ENCODE results near the gene OTOGL.
"Not testable (repeated sequence)": the region's sequence is repeated elsewhere in the genome, so short reads cannot be mapped to it uniquely, and the experiment has no call there.

The OTOGL gene

GRCh38 chr12:80135624-80136023, 36.3 kb downstream of the OTOGL start:
- no peak for DNase-seq

DNA sequence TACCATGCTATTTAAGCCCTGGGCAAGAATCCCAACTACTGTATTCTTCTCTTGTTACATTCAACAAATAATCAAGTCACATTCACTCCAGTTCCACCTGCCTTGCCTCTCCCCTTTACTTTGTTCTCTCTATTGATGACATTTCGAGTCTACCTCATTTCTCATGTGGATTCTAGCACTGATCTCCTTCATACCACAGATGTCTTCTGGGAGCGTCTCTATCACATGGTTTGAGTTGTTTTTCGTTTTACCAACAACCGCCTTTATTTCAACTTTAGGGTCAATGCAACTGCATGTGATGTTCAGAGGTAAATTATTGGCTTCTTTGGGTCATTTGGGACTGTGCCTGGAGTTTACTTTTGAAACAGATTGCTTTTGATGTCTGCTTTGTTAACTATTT, 40.7 kb downstream of the OTOGL start:
- DNase-seq, result no peak

- DNase-seq, result no peak
Measured at GRCh38 chr12:80142640-80143039, 43.3 kb downstream of the OTOGL start.

DNA sequence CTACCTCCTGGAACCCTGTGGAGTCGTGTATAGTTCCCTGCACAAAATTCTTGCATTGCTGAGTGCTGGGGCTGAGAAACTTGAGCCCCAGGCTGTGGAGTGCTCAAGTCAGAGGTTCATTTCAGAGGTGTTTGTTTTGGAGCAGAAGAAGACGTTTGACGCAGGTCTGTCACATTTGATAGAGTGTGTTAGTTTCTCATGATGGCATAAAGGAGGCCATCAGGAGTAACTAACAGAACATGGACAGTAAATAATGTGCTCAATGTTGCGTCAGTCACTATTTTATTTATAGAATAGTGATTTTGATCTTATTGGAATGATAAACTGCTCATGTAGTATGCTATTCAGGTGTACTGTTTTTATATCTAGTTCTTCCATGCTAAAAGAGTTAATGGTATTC, 44.2 kb downstream of the OTOGL start:
- no peak for DNase-seq

DNA sequence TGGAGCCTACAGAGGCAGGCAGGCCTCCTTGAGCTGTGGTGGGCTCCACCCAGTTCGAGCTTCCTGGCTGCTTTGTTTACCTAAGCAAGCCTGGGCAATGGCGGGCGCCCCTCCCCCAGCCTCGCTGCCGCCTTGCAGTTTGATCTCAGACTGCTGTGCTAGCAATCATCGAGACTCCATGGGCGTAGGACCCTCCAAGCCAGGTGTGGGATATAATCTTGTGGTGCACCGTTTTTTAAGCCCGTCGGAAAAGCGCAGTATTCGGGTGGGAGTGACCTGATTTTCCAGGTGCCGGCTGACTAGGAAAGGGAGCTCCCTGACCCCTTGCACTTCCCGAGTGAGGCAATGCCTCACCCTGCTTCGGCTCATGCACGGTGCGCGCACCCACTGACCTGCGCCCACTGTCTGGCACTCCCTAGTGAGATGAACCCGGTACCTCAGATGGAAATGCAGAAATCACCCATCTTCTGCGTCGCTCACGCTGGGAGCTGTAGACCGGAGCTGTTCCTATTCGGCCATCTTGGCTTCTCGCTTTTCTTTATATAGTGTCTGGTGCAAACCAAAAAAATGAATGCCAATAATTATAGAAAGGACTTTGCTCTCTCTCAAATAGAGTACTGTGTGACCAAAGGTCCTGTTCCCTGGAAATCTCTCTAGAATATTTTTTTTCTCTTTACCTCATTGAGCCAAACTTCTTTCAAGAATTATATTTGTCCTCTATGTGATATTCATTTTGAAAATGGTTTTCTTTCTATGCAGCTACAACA, 50.4 kb downstream of the OTOGL start:
- not testable (repeated sequence) for DNase-seq

DNA sequence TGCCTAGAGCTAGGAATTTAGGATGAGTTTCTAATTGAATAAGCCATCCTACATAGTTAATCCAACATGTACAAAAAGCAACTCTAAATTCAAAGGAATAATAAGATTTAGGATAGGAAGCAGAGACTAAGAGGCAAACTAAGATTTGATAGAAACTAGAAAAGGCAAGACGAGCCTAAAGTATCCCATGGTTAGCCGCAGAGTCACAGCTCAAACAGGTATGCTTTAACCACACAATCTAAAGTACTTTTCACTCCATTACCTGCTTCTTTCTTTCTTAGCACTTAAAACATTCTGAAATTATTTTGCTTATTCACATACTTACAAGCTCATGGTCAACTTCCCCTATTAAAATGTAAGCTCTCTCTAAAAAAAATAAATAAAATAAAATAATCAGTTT, 51.8 kb downstream of the OTOGL start:
- no peak for DNase-seq

GRCh38 chr12:80154261-80154660, 54.9 kb downstream of the OTOGL start:
- no peak for DNase-seq

DNA sequence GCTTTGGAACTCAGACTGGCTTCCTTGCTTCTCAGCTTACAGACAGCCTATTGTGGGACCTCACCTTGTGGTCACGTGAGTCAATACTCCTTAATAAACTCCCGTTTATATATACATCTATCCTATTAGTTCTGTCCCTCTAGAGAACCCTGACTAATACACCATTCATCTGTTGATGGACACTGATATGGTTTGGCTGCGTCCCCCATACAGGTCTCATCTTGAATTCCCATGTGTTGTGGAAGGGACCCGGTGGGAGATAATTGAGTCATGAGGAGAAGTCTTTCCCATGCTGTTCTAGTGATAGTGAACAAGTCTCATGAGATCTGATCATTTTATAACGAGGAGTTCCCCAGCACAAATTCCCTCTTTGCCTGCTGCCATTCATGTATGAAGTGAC, 57.0 kb downstream of the OTOGL start:
- DNase-seq, result no peak

- no peak for DNase-seq
Measured at GRCh38 chr12:80157645-80158044, 58.3 kb downstream of the OTOGL start.

DNA sequence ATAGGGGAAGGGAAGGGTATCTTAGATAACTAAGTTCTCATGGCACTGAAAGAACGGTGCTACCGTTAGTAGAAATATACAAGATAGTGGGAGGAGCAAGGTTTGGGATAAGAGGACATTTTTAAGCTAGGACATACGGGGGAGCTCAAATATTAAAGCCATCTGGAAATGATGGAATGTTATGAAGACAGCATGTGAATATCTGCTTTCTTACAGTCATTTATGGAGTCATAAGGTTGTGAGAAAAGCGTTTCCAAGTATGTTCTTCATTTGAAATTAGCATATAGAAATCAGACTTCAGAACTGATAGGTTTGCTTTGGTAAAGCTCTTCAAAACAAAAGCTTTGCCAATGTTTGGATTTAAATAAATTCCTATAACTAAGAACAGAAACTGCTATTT, 62.3 kb downstream of the OTOGL start:
- DNase-seq, result no peak

GRCh38 chr12:80162177-80162576, 62.8 kb downstream of the OTOGL start:
- DNase-seq, result no peak

DNA sequence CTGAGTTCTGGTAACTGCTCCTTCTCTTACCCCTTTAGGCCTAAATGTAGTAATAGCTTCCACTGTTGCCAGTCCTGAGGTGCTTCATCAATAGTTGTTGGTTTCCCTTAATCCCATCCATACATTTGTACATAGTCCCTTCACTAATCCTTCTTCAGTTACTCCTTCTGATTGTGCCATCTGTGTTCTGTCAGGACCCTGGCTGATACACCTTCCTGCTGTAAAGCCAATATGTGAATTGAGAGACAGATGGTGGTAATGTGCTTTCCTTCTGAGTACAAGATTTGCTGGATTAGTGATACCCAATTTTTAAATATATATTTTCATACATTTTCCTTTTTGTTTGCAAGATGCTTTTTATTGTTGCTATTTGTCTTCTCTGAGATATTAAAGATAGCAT, 66.4 kb downstream of the OTOGL start:
- DNase-seq, result no peak

- DNase-seq, result no peak
Measured at GRCh38 chr12:80166751-80167150, 67.4 kb downstream of the OTOGL start.

DNA sequence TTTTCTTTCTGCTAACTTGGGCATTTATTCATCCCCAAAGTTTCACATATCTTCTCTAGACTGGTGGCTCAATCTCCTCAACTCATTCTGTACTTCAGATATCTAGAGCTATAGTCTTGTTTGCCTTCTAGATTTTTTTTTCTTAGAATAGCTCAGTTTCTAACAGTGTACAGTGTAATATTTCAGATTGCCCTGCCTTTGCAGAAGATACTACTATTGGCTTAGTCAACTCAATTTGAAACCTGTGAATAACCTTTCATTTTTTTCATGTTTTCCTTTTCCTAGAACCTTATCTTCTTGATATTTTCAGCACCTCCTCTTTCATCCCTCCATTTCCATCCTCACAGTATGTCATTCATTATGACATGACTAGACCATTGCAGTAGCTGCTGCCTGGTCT, 69.6 kb downstream of the OTOGL start:
- DNase-seq, result no peak

DNA sequence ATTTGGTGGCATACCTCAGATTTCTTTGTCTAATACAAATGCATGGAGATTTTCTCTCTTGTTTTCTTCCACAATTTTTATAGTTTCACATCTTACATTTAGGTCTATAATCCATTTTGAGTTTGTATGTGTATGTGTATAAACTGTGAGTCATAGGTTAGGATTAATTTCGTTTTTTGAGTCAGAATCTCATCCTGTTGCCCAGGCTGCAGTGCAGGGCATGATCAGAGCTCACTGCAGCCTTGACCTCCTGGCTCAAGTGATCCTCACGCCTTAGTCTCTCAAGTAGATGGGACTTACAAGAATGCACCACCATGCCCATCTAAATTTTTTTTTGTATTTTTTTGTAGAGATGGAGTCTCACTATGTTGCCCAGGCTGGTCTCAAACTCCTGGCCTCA, 71.6 kb downstream of the OTOGL start:
- no peak for DNase-seq

- DNase-seq, result no peak
Measured at GRCh38 chr12:80173083-80173864, 73.9 kb downstream of the OTOGL start.

GRCh38 chr12:80175307-80175930, 76.1 kb downstream of the OTOGL start:
- DNase-seq, result no peak

DNA sequence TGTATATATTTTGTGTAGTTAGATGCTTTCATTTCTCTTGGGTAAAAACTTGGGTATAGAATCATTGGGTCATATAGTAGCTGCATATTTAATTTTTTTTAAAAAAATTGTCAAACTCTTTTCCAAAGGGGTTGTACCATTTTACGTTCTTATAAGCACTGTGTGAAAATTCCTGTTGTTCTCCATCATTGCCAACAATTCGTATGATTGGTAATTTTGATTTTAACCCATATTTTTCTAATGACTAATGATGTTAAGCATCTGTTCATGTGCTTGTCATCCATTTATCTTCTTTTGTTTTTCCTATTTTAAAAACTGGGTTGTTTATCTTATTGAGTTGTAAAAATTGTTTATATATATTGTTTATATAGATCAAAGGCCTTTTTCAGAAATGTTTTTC, 77.4 kb downstream of the OTOGL start:
- no peak for DNase-seq

DNA sequence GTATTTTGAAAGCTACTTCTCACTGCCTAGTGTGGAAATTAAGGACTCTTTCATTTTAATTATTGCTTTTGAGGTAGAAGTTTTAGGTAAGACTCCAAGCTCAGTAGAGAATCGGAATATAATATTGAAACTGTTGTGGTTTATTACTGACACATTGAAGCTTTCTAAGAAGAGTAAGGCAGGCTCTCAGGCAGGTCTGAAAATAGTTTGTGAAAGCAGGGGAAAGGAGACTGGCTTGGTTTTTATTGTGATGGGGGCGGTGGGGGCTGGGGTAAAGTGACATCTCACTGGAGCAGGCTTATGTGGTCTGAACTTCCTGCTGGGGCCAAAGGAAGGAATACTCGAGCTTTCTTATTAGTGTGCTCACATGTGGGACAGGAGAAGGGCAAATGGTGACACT, 79.5 kb downstream of the OTOGL start:
- DNase-seq, result no peak

GRCh38 chr12:80183939-80184338, 84.6 kb downstream of the OTOGL start:
- no peak for DNase-seq

- no peak for DNase-seq
Measured at GRCh38 chr12:80184926-80185325, 85.6 kb downstream of the OTOGL start.

DNA sequence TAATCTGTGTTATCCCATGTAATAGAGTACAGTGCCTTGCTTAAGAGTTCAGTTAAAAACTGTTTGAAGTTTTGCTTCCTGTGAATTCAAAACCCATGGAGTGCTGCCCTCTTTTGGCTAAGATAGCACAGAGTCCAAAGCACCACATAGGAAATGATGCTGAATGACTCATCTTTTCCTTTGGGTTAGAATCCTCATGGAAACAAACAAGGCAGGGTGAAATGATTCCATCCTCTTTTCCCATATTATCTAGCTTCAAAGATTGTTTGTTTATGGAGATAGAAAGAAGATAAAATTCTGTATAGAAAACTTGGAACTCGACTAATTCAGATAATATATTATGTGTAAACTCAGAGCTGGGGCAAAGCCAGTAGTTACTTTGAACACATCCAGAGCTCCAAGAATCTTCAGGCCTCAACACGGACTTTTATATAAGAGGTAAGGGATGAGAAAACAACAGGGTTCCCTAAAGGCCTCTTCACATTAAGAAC, 87.4 kb downstream of the OTOGL start:
- DNase-seq, result peak; percentile 9

GRCh38 chr12:80187660-80188090, 88.3 kb downstream of the OTOGL start:
- DNase-seq, result no peak

- DNase-seq, result no peak
Measured at GRCh38 chr12:80188576-80188975, 89.2 kb downstream of the OTOGL start.
